ENCODE measurements around the gene SMYD3. TPM values are rescaled to one million over a fixed set of nuclear protein-coding genes. Genes with fewer than 3 reads are reported as not detected.

Gene SMYD3
- total and polyA plus RNA-seq, 2 of the 13 experiments (the other 11 are each of a cell fraction or from before 2014, with no cell fraction given), result 27.7 to 35.8 TPM

DNA sequence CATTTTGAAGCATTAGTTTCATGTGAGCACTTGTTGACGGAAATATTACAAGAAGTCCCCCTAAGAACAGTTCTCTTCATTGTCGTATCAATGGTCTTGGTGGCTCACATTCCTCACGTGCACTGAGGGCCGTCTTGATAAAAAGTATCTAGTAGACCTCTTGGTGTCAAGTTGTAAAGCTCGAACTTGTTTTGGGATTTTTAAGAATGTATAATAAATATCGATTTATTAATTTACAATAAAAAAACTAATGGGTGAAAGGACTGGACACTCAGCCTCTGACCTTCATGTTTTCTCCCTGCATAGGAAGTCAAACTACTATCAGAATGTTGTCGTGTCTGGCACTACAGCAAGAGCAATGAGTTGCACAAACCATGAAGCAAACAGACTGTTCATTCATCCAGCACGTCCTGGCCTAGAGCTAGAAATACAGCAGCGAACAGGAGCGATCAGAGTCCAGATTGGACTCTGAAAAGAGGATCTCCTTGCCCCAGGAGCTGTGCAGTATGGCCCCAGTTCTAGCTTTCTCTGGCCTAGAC, 319.2 kb downstream of the SMYD3 start (continued):
- TF ChIP-seq REST (IDR thresholded peaks at IDR 0.05; ENCODE audit: borderline replicate concordance in 1 of 2, low read depth in 1 of 2, low read length in 2 of 2), result no peak
- no peak for TF ChIP-seq ZNF224 (CRISPR knock-in tag; IDR thresholded peaks at IDR 0.05)
- TF ChIP-seq, protein P1, sequence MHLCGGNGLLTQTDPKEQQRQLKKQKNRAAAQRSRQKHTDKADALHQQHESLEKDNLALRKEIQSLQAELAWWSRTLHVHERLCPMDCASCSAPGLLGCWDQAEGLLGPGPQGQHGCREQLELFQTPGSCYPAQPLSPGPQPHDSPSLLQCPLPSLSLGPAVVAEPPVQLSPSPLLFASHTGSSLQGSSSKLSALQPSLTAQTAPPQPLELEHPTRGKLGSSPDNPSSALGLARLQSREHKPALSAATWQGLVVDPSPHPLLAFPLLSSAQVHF (CRISPR knock-in tag; IDR thresholded peaks at IDR 0.05), result no peak
- no peak for TF ChIP-seq ZNF883 (CRISPR knock-in tag; IDR thresholded peaks at IDR 0.05; ENCODE audit: not compliant biosample characterization)
- TF ChIP-seq ZNF841 (CRISPR knock-in tag; IDR thresholded peaks at IDR 0.05; ENCODE audit: borderline replicate concordance), result no peak
- TF ChIP-seq, protein P2, sequence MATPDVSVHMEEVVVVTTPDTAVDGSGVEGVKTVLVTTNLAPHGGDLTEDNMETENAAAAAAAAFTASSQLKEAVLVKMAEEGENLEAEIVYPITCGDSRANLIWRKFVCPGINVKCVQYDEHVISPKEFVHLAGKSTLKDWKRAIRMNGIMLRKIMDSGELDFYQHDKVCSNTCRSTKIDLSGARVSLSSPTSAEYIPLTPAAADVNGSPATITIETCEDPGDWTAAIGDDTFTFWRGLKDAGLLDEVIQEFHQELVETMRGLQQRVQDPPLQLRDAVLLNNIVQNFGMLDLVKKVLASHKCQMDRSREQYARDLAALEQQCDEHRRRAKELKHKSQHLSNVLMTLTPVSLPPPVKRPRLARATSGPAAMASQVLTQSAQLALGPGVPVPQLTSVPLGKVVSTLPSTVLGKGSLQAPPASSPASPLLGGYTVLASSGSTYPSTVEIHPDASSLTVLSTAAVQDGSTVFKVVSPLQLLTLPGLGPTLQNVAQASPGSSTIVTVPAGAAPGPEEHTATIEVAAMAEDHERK (CRISPR knock-in tag; IDR thresholded peaks at IDR 0.05; ENCODE audit: low read depth), result no peak
- TF ChIP-seq ZNF10 (CRISPR knock-in tag; IDR thresholded peaks at IDR 0.05; ENCODE audit: borderline replicate concordance, low read depth), result no peak
- TF ChIP-seq ZNF574 (CRISPR knock-in tag; IDR thresholded peaks at IDR 0.05), result no peak
- no peak for TF ChIP-seq ZNF776 (CRISPR knock-in tag; IDR thresholded peaks at IDR 0.05)
- no peak for TF ChIP-seq RNF2 (conservative IDR thresholded peaks at IDR 0.05; ENCODE audit: low read depth)
- TF ChIP-seq, protein P3, sequence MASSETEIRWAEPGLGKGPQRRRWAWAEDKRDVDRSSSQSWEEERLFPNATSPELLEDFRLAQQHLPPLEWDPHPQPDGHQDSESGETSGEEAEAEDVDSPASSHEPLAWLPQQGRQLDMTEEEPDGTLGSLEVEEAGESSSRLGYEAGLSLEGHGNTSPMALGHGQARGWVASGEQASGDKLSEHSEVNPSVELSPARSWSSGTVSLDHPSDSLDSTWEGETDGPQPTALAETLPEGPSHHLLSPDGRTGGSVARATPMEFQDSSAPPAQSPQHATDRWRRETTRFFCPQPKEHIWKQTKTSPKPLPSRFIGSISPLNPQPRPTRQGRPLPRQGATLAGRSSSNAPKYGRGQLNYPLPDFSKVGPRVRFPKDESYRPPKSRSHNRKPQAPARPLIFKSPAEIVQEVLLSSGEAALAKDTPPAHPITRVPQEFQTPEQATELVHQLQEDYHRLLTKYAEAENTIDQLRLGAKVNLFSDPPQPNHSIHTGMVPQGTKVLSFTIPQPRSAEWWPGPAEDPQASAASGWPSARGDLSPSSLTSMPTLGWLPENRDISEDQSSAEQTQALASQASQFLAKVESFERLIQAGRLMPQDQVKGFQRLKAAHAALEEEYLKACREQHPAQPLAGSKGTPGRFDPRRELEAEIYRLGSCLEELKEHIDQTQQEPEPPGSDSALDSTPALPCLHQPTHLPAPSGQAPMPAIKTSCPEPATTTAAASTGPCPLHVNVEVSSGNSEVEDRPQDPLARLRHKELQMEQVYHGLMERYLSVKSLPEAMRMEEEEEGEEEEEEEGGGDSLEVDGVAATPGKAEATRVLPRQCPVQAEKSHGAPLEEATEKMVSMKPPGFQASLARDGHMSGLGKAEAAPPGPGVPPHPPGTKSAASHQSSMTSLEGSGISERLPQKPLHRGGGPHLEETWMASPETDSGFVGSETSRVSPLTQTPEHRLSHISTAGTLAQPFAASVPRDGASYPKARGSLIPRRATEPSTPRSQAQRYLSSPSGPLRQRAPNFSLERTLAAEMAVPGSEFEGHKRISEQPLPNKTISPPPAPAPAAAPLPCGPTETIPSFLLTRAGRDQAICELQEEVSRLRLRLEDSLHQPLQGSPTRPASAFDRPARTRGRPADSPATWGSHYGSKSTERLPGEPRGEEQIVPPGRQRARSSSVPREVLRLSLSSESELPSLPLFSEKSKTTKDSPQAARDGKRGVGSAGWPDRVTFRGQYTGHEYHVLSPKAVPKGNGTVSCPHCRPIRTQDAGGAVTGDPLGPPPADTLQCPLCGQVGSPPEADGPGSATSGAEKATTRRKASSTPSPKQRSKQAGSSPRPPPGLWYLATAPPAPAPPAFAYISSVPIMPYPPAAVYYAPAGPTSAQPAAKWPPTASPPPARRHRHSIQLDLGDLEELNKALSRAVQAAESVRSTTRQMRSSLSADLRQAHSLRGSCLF (CRISPR knock-in tag; IDR thresholded peaks at IDR 0.05; ENCODE audit: borderline replicate concordance), result no peak
- TF ChIP-seq, protein P4, sequence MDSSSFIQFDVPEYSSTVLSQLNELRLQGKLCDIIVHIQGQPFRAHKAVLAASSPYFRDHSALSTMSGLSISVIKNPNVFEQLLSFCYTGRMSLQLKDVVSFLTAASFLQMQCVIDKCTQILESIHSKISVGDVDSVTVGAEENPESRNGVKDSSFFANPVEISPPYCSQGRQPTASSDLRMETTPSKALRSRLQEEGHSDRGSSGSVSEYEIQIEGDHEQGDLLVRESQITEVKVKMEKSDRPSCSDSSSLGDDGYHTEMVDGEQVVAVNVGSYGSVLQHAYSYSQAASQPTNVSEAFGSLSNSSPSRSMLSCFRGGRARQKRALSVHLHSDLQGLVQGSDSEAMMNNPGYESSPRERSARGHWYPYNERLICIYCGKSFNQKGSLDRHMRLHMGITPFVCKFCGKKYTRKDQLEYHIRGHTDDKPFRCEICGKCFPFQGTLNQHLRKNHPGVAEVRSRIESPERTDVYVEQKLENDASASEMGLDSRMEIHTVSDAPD (CRISPR knock-in tag; IDR thresholded peaks at IDR 0.05), result no peak
- TF ChIP-seq ZNF20 (CRISPR knock-in tag; IDR thresholded peaks at IDR 0.05), result no peak
